OCI-LY1 (cell line): ENCODE measurements around the gene ZIC4.

Experiments used
- H2AFZ ChIP-seq: fragments of 200-600 bp; sonication (generic), shearing (Covaris generic); 2 replicates; pipeline ENCODE4 v1.6.0; 2014; ENCODE audit warnings: antibody characterized with exemption, mild to moderate bottlenecking, low read length
- H3F3A ChIP-seq: fragments of 200-600 bp; sonication (generic), shearing (Covaris generic); 2 replicates; pipeline ENCODE4 v1.6.0; 2014; ENCODE audit warnings: mild to moderate bottlenecking, antibody characterized with exemption, low read length, moderate library complexity; ENCODE audit not compliant: insufficient read depth
- H3K27ac ChIP-seq: fragments of 200-600 bp; sonication (generic); 2 replicates; pipeline ENCODE4 v1.5.1; 2014; ENCODE audit warnings: low read length, mixed run types, mild to moderate bottlenecking, low read depth; ENCODE audit not compliant: poor library complexity, severe bottlenecking
- H3K27me3 ChIP-seq: fragments of 200-600 bp; sonication (generic); 2 replicates; pipeline ENCODE4 v1.6.0; 2014; ENCODE audit warnings: antibody characterized with exemption, mild to moderate bottlenecking, low read length, moderate library complexity; ENCODE audit not compliant: insufficient read depth
- H3K36me3 ChIP-seq: fragments of 200-600 bp; sonication (generic); 2 replicates; pipeline ENCODE4 v1.6.1; 2014; ENCODE audit warnings: mild to moderate bottlenecking, antibody characterized with exemption, low read length, moderate library complexity, mixed read lengths; ENCODE audit not compliant: insufficient read depth
- H3K4me1 ChIP-seq: fragments of 200-600 bp; sonication (generic); 2 replicates; pipeline ENCODE4 v1.5.1; 2014; ENCODE audit warnings: mild to moderate bottlenecking, low read length, moderate library complexity; ENCODE audit not compliant: insufficient read depth, severe bottlenecking
- H3K4me2 ChIP-seq: fragments of 200-600 bp; sonication (generic), shearing (Covaris generic); 2 replicates; pipeline ENCODE4 v1.6.1; 2014; ENCODE audit warnings: low read length
- H3K4me3 ChIP-seq: fragments of 200-600 bp; sonication (generic); 2 replicates; pipeline ENCODE4 v1.5.1; 2014; ENCODE audit warnings: low read length, low read depth, mild to moderate bottlenecking, mixed read lengths; ENCODE audit not compliant: poor library complexity, severe bottlenecking
- H3K79me2 ChIP-seq: fragments of 200-600 bp; shearing (Covaris generic); 2 replicates; pipeline ENCODE4 v1.6.1; 2016; ENCODE audit warnings: mixed run types, low read length, mixed read lengths; ENCODE audit not compliant: insufficient read depth
- H3K9ac ChIP-seq: fragments of 200-600 bp; sonication (generic), shearing (Covaris generic); 2 replicates; pipeline ENCODE4 v1.6.1; 2014; ENCODE audit warnings: mild to moderate bottlenecking, low read length, mixed read lengths
- H3K9me2 ChIP-seq: fragments of 200-600 bp; sonication (generic), shearing (Covaris generic); 2 replicates; pipeline ENCODE4 v1.6.1; 2014; ENCODE audit warnings: low read depth, mild to moderate bottlenecking, low read length, mixed read lengths
- H3K9me3 ChIP-seq: fragments of 200-600 bp; shearing (Covaris generic); 2 replicates; pipeline ENCODE4 v1.6.1; 2014; ENCODE audit warnings: low read length, mixed read lengths
- H4K20me1 ChIP-seq: fragments of 200-600 bp; sonication (generic), shearing (Covaris generic); 2 replicates; pipeline ENCODE4 v1.6.0; 2016; ENCODE audit warnings: mild to moderate bottlenecking, low read length; ENCODE audit not compliant: insufficient read depth
- EZH2 ChIP-seq: fragments of 200-600 bp; sonication (generic), shearing (Covaris generic); IDR thresholded peaks from 2 replicates; pipeline ENCODE4 v1.8.0; 2017; ENCODE audit warnings: borderline replicate concordance, mixed run types, mild to moderate bottlenecking, antibody characterized with exemption, low read length, moderate library complexity, mixed read lengths
- TF ChIP-seq, protein P1 (sequence below): fragments of 200-600 bp; sonication (generic), shearing (Covaris generic); IDR thresholded peaks from 2 replicates; pipeline ENCODE4 v1.5.1; 2017; ENCODE audit warnings: mild to moderate bottlenecking, antibody characterized with exemption, low read length, moderate library complexity, mixed read lengths

Gene ZIC4

DNA sequence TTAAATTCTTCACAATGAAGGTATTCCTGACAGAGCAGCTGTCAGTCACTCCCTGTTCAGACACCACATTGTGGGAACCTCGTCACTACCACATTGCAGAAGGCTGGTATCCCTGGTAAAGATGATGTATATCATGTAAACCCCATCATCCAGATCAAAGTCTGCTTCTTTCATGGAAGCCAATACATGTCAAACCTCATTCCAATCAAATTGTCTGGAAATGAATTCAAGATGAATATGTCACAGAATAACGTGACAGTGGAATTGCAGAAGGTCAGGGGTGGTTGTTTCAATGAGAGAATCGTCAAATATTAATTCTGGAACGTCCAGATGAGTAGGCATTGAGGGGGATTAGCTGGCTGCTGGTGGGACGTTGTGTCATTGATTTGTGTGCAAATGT is 4.2 kb downstream of the ZIC4 start:
- no peaks in the 10 kb centered on the region for H3K79me2 ChIP-seq
- 0 out of 2 replicates have a peak, but pooled peaks cover 10% of the 10 kb centered on the region for H3K27me3 ChIP-seq
- H3K36me3 ChIP-seq: no peaks in the 10 kb centered on the region
- no peak overlapping the region for H3K4me3 ChIP-seq
- H3K4me1 ChIP-seq: no peaks in the 10 kb centered on the region
- H3F3A ChIP-seq: no peaks in the 10 kb centered on the region
- H3K4me2 ChIP-seq: no peak overlapping the region
- H2AFZ ChIP-seq: no peak overlapping the region
- H3K27ac ChIP-seq: no peak overlapping the region
- H4K20me1 ChIP-seq: no peaks in the 10 kb centered on the region
- no peak overlapping the region for H3K9ac ChIP-seq
- no peaks in the 10 kb centered on the region for H3K9me2 ChIP-seq
- TF ChIP-seq, protein P1, sequence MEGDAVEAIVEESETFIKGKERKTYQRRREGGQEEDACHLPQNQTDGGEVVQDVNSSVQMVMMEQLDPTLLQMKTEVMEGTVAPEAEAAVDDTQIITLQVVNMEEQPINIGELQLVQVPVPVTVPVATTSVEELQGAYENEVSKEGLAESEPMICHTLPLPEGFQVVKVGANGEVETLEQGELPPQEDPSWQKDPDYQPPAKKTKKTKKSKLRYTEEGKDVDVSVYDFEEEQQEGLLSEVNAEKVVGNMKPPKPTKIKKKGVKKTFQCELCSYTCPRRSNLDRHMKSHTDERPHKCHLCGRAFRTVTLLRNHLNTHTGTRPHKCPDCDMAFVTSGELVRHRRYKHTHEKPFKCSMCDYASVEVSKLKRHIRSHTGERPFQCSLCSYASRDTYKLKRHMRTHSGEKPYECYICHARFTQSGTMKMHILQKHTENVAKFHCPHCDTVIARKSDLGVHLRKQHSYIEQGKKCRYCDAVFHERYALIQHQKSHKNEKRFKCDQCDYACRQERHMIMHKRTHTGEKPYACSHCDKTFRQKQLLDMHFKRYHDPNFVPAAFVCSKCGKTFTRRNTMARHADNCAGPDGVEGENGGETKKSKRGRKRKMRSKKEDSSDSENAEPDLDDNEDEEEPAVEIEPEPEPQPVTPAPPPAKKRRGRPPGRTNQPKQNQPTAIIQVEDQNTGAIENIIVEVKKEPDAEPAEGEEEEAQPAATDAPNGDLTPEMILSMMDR: no peak
- no peak for TF ChIP-seq EZH2
- H3K9me3 ChIP-seq: no peaks in the 10 kb centered on the region

DNA sequence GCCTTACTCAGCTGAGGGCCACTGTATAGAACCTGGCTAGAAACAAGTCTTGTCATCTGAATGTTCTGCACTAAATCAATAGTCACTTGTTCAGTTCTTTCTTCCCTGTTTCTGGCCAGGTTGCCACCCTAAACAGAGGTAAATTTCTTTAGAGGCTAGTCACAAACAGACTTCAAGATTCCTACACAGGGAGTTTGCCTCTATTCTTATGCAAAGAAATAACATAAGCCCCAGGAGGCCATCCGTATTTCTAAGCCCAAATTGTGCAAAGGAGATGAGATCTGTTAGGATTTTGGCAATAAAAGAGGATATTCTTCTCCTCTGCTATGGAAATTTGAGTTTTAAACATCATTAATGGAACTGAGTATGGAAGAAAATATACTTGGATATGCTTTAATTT is 4.9 kb downstream of the ZIC4 start:
- Histone ChIP-seq H3K9ac (no peak overlapping the region), H3K27me3 (0 out of 2 replicates have a peak, but pooled peaks cover 10% of the 10 kb centered on the region), H3K79me2 (no peaks in the 10 kb centered on the region), H4K20me1 (no peaks in the 10 kb centered on the region), H3K27ac (no peak overlapping the region), H3K4me1 (no peaks in the 10 kb centered on the region), H3K9me3 (no peaks in the 10 kb centered on the region), H3K36me3 (no peaks in the 10 kb centered on the region), H3F3A (no peaks in the 10 kb centered on the region), H3K9me2 (no peaks in the 10 kb centered on the region), H2AFZ (no peak overlapping the region), H3K4me2 (no peak overlapping the region), H3K4me3 (no peak overlapping the region)
- TF ChIP-seq EZH2: no peak
- TF ChIP-seq, protein P1: no peak

DNA sequence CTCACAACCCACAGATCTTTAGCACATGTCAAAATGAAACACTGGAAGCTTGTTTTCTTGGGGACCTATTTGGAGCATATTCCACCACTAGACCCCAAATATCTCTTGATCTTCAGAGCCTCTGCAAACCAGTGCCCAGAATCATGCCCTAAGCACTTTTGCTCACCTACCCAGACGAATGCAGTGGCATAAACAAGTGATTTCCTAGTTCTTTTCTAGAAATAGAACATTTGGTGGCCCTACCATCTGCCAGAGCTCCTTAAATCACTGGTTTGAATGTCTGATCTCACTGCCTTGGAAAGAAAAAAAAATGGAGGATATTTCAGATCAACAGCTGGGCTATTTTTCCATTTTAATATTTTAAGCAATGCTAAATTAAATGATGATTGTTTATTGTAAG is 5.3 kb downstream of the ZIC4 start:
- Histone ChIP-seq H4K20me1 (no peaks in the 10 kb centered on the region), H3K4me3 (no peak overlapping the region), H3K27me3 (0 out of 2 replicates have a peak, but pooled peaks cover 10% of the 10 kb centered on the region), H3K79me2 (no peaks in the 10 kb centered on the region), H2AFZ (no peak overlapping the region), H3K4me2 (no peak overlapping the region), H3K36me3 (no peaks in the 10 kb centered on the region), H3K27ac (no peak overlapping the region), H3K9me2 (no peaks in the 10 kb centered on the region), H3F3A (no peaks in the 10 kb centered on the region), H3K4me1 (no peaks in the 10 kb centered on the region), H3K9ac (no peak overlapping the region), H3K9me3 (no peaks in the 10 kb centered on the region)
- TF ChIP-seq, protein P1: no peak
- no peak for TF ChIP-seq EZH2
